Endodermal cell (in vitro differentiated cells): ENCODE data around the gene AFF3. TPM values are rescaled to one million over a fixed set of nuclear protein-coding genes. Genes with fewer than 3 reads are reported as not detected.
"Not testable (repeated sequence)": the region's sequence is repeated elsewhere in the genome, so short reads cannot be mapped to it uniquely, and the experiment has no call there.

Experiments
- DNase-seq: peaks from one replicate; pipeline ENCODE4 v3.0.0-alpha.2; 2017
- H3K27ac ChIP-seq: 2 replicates; pipeline ENCODE4 v1.5.1; 2013; ENCODE audit warnings: mild to moderate bottlenecking, low read depth, low read length, moderate library complexity
- H3K27me3 ChIP-seq: 2 replicates; pipeline ENCODE4 v1.6.1; 2013; ENCODE audit warnings: mild to moderate bottlenecking, low read length, moderate library complexity; ENCODE audit not compliant: insufficient read depth, control insufficient read depth, poor library complexity, severe bottlenecking
- H3K36me3 ChIP-seq: 2 replicates; pipeline ENCODE4 v1.7.0; 2013; ENCODE audit warnings: mild to moderate bottlenecking, low read length, moderate library complexity; ENCODE audit not compliant: control insufficient read depth, insufficient read depth
- H3K4me1 ChIP-seq: one replicate; pipeline ENCODE4 v1.7.0; 2013; ENCODE audit warnings: low read length; ENCODE audit not compliant: control insufficient read depth, insufficient read depth
- H3K4me3 ChIP-seq: 2 replicates; pipeline ENCODE4 v1.5.1; 2013; ENCODE audit warnings: mild to moderate bottlenecking, low read length, moderate library complexity
- H3K9ac ChIP-seq: 2 replicates; pipeline ENCODE4 v1.6.1; 2013; ENCODE audit warnings: mild to moderate bottlenecking, low read length, moderate library complexity; ENCODE audit not compliant: poor library complexity, severe bottlenecking; ENCODE audit errors: extremely low read depth
- H3K9me3 ChIP-seq: 2 replicates; pipeline ENCODE4 v1.6.1; 2013; ENCODE audit warnings: mild to moderate bottlenecking, low read length, moderate library complexity; ENCODE audit not compliant: control insufficient read depth
- H3K27ac Mint-ChIP-seq: 2 replicates; pipeline ENCODE4 v1.8.0; 2020; ENCODE audit warnings: mixed read lengths
- H3K27me3 Mint-ChIP-seq: 2 replicates; pipeline ENCODE4 v1.8.0; 2021; ENCODE audit warnings: mild to moderate bottlenecking, mixed read lengths; ENCODE audit not compliant: insufficient read depth
- H3K36me3 Mint-ChIP-seq: 2 replicates; pipeline ENCODE4 v1.8.0; 2020; ENCODE audit warnings: low read depth, mixed read lengths
- H3K4me1 Mint-ChIP-seq: 2 replicates; pipeline ENCODE4 v1.8.0; 2020; ENCODE audit warnings: mixed read lengths
- H3K4me3 Mint-ChIP-seq: 2 replicates; pipeline ENCODE4 v1.8.0; 2020; ENCODE audit warnings: mild to moderate bottlenecking, moderate library complexity, mixed read lengths
- H3K9me3 Mint-ChIP-seq: 2 replicates; pipeline ENCODE4 v1.8.0; 2020; ENCODE audit warnings: mild to moderate bottlenecking, mixed read lengths
- CTCF ChIP-seq: fragments of 200-600 bp; sonication (generic); conservative IDR thresholded peaks from 2 replicates; pipeline ENCODE4 v1.5.0; 2021; ENCODE audit warnings: antibody characterized with exemption, mild to moderate bottlenecking
- WGBS, 2 experiments: methylation state at CpG; one replicate each; pipeline versions ENCODE4 v1.1.5 to v1.1.7; 2013; ENCODE audit warnings: missing lambda C conversion rate in 2 of 2, mixed read lengths in 1 of 2; ENCODE audit not compliant: insufficient coverage in 1 of 2, insufficient read length in 1 of 2; 5-methylcytosine and 5-hydroxymethylcytosine counted together
- total RNA-seq, 2 donors: library from RNA; stranded (reverse); fragmentation: NEBNext Ultra II Directional in 1 of 2; extraction: Animal tissue kit (Norgen Biotek cat#: 25700) in 1 of 2; gene quantifications; 2 replicates in 1 of 2; 3 replicates in 1 of 2; pipeline ENCODE4 v1.2.1, GENCODE V29; 2021

AFF3 gene
- total RNA-seq, 2 donors from 2014 or later = 0.62 to 0.73 TPM

GRCh38 chr2:100113990-100114433 lies 28.4 kb downstream of the AFF3 start:
- H3K4me3 ChIP-seq = no peak overlapping the region
- no peaks in the 10 kb centered on the region for H3K4me1 ChIP-seq
- peaks cover 98% of the 10 kb centered on the region for H3K27me3 ChIP-seq
- no peak overlapping the region for H3K27ac Mint-ChIP-seq
- peaks cover 2% of the 10 kb centered on the region for H3K36me3 Mint-ChIP-seq
- H3K36me3 ChIP-seq = no peaks in the 10 kb centered on the region
- peaks cover 28% of the 10 kb centered on the region for H3K9me3 ChIP-seq
- no peak overlapping the region for H3K4me3 Mint-ChIP-seq
- peaks cover 2% of the 10 kb centered on the region for H3K4me1 Mint-ChIP-seq
- H3K27me3 Mint-ChIP-seq = peaks cover 97% of the 10 kb centered on the region
- 73 to 86% methylated on average over 2 of the region's 2 CpGs for WGBS, 2 experiments
- TF ChIP-seq CTCF = no peak
- H3K9ac ChIP-seq = no peak overlapping the region
- no peak overlapping the region for H3K27ac ChIP-seq
- no peak for DNase-seq
- H3K9me3 Mint-ChIP-seq = peaks cover 21% of the 10 kb centered on the region

- H3K27me3 Mint-ChIP-seq = peaks cover 97% of the 10 kb centered on the region
- peaks cover 16% of the 10 kb centered on the region for H3K4me1 Mint-ChIP-seq
- H3K36me3 Mint-ChIP-seq = no peaks in the 10 kb centered on the region
- WGBS, 2 experiments = 88 to 100% methylated on average over 1 to 2 of the region's 2 CpGs
- no peak overlapping the region for H3K4me3 Mint-ChIP-seq
- no peak overlapping the region for H3K27ac Mint-ChIP-seq
- Histone ChIP-seq H3K36me3 (no peaks in the 10 kb centered on the region), H3K4me1 (peaks cover 6% of the 10 kb centered on the region), H3K9ac (no peak overlapping the region), H3K27ac (no peak overlapping the region), H3K27me3 (peaks cover 94% of the 10 kb centered on the region), H3K4me3 (no peak overlapping the region), H3K9me3 (no peaks in the 10 kb centered on the region)
- TF ChIP-seq CTCF = no peak
- peaks cover 2% of the 10 kb centered on the region for H3K9me3 Mint-ChIP-seq
- no peak for DNase-seq
These were observed 31.8 kb downstream of the AFF3 start for GRCh38 chr2:100110614-100111000.

- no peak for TF ChIP-seq CTCF
- H3K9ac ChIP-seq = no peak overlapping the region
- H3K9me3 ChIP-seq = no peaks in the 10 kb centered on the region
- no peak overlapping the region for H3K27ac Mint-ChIP-seq
- no peaks in the 10 kb centered on the region for H3K36me3 Mint-ChIP-seq
- H3K4me1 ChIP-seq = peaks cover 9% of the 10 kb centered on the region
- no peaks in the 10 kb centered on the region for H3K36me3 ChIP-seq
- peaks cover 97% of the 10 kb centered on the region for H3K27me3 Mint-ChIP-seq
- H3K4me3 Mint-ChIP-seq = no peak overlapping the region
- 74 to 84% methylated on average over 3 to 6 of the region's 6 CpGs for WGBS, 2 experiments
- H3K4me1 Mint-ChIP-seq = peaks cover 20% of the 10 kb centered on the region
- H3K27ac ChIP-seq = no peak overlapping the region
- H3K4me3 ChIP-seq = no peak overlapping the region
- H3K27me3 ChIP-seq = peaks cover 94% of the 10 kb centered on the region
- no peak for DNase-seq
- H3K9me3 Mint-ChIP-seq = peaks cover 2% of the 10 kb centered on the region
These were observed 32.3 kb downstream of the AFF3 start for GRCh38 chr2:100109986-100110613.

GRCh38 chr2:100108648-100109020 lies 33.8 kb downstream of the AFF3 start:
- H3K27ac Mint-ChIP-seq, H3K9me3 ChIP-seq, H3K36me3 Mint-ChIP-seq, H3K9ac ChIP-seq, H3K4me3 Mint-ChIP-seq, H3K4me1 ChIP-seq, H3K4me3 ChIP-seq, H3K36me3 ChIP-seq, DNase-seq, H3K9me3 Mint-ChIP-seq: not testable (repeated sequence)
- 50 to 73% methylated on average over 1 to 2 of the region's 3 CpGs for WGBS, 2 experiments
- Histone ChIP-seq H3K27me3 (peaks cover 84% of the 10 kb centered on the region), H3K27ac (peak overlapping the region; percentile 44)
- Mint-ChIP-seq H3K4me1 (peaks cover 20% of the 10 kb centered on the region), H3K27me3 (peaks cover 85% of the 10 kb centered on the region)
